Keratinocyte (primary cell): ENCODE results near the gene ANG.

ENCODE experiments used
- CTCF ChIP-seq, 3 experiments: IDR thresholded peaks in 1 of 3; conservative IDR thresholded peaks in 1 of 3; optimal IDR thresholded peaks in 1 of 3; 2 replicates in 2 of 3; 3 replicates in 1 of 3; pipeline versions ENCODE3 to v1.5.1; 2011; ENCODE audit warnings: low read length in 3 of 3, mild to moderate bottlenecking in 3 of 3, moderate library complexity in 2 of 3, control low read depth in 1 of 3, inconsistent platforms in 1 of 3; ENCODE audit not compliant: insufficient read depth in 2 of 3; ENCODE audit errors: extremely low read depth in 1 of 3
- EZH2 ChIP-seq: IDR thresholded peaks from one replicate; pipeline ENCODE4 v1.6.1; 2012; ENCODE audit warnings: inconsistent platforms, mild to moderate bottlenecking, low read length, moderate library complexity

- TF ChIP-seq CTCF (optimal IDR thresholded peaks at IDR 0.05 in 1 of 3, IDR thresholded peaks at IDR 0.05 in 1 of 3, conservative IDR thresholded peaks at IDR 0.05 in 1 of 3; ENCODE audit: extremely low read depth in 1 of 3, insufficient read depth in 2 of 3, low read length in 3 of 3) (peak; percentile 67 to 88 (median 67)), EZH2 (no peak)
Observed at GRCh38 chr14:20690848-20691640, 2.5 kb downstream of the ANG start.
